Activated B cell treated with CpG ODN at 0.5 μM for 24 hours (primary cell): ENCODE measurements around the gene NAA40. TPM values are rescaled to one million over a fixed set of nuclear protein-coding genes. Genes with fewer than 3 reads are reported as not detected.

Source experiments
- ATAC-seq: fragments of 200-7000 bp; cut with Tn5 transposase; one replicate; pipeline ENCODE4 v1.10.0; 2021; ENCODE audit warnings: low read depth, mild to moderate bottlenecking, moderate library complexity
- CTCF ChIA-PET: fragments of 350-600 bp; sonication (Branson Sonifier 250); formaldehyde crosslinking; loops from one replicate; lab custom pipeline; 2021; ENCODE audit warnings: antibody characterized with exemption; lab: Charles Lee
- POLR2A ChIA-PET: fragments of 350-600 bp; sonication (Branson Sonifier 250); formaldehyde crosslinking; loops from one replicate; lab custom pipeline; 2021; ENCODE audit warnings: antibody characterized with exemption; lab: Charles Lee
- DNase-seq: peaks from one replicate; pipeline ENCODE4 v3.0.0; 2022
- H3K27ac Mint-ChIP-seq: one replicate; pipeline ENCODE4 v1.8.0; 2020; ENCODE audit warnings: mixed read lengths
- H3K27me3 Mint-ChIP-seq: one replicate; pipeline ENCODE4 v1.8.0; 2021; ENCODE audit warnings: mixed read lengths
- H3K36me3 Mint-ChIP-seq: one replicate; pipeline ENCODE4 v1.8.0; 2021; ENCODE audit warnings: low read depth, mixed read lengths
- H3K4me1 Mint-ChIP-seq: one replicate; pipeline ENCODE4 v1.8.0; 2021; ENCODE audit warnings: mixed read lengths
- H3K4me3 Mint-ChIP-seq: one replicate; pipeline ENCODE4 v1.8.0; 2020; ENCODE audit warnings: mild to moderate bottlenecking, mixed read lengths
- H3K9me3 Mint-ChIP-seq: one replicate; pipeline ENCODE4 v1.8.0; 2020; ENCODE audit warnings: mixed read lengths
- intact Hi-C: fragments of 100-400 bp; cut with micrococcal nuclease; formaldehyde crosslinking; loops from one replicate; pipeline ENCODE4 v1.15.1; 2024
- total RNA-seq: library from RNA; stranded (reverse); gene quantifications from 2 replicates; pipeline ENCODE4 v1.2.3, GENCODE V29; 2022
- TF ChIP-seq, protein P1 (sequence below): fragments of 200-600 bp; IDR thresholded peaks from one replicate; pipeline ENCODE4 v1.8.0; 2022; ENCODE audit warnings: antibody characterized with exemption, mild to moderate bottlenecking

NAA40 gene
- total RNA-seq, 1 donor from 2014 or later: 28.6 TPM

DNA sequence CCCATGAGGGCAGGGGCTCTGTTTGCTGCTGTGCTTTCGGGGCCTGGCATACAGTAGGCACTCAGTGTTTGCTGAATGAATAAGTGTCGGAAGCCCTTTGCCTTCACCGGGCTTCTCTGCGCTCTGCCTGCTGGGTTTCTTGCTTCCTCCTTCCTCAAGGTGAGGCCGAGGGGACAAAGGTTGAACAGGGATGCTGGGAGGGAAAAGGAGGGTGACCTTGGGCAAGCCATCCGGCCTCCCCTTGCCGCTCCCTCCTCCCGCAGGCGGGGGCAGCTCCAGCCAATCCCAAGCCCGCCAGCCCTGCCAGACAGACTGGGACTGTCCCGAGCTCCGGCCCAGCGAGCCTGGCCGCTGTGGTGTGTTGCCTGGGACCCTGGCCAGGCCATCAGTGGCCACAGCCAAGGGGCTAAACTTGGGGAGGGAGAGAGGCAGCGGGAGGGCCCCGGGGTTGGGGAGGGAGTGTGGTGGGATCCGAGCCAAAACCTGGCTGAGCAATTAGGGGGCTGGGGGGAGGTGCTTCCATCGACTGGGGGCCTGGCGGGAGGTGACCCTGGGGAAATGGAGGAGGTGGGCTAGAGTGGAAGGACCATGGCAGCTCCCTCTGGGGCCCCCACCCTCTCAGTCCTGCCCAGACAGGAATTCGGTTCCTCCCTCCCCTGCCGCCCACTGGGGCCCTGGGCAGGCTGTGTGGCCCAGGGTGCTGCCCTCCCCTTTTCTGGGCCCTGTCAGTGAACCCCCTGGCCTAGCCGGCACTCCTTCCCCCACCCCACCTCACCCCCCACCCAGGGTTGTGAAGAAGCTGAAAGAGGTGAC lies 18.5 kb upstream of the NAA40 start:
- Mint-ChIP-seq H3K4me3 (no peak overlapping the region), H3K27me3 (peaks cover 8% of the 10 kb centered on the region), H3K36me3 (no peaks in the 10 kb centered on the region), H3K4me1 (peaks cover 19% of the 10 kb centered on the region), H3K9me3 (no peaks in the 10 kb centered on the region), H3K27ac (no peak overlapping the region)
- CTCF ChIA-PET: interaction anchor here (1.3 to 3.9 kb wide), 4 partner anchors 9 to 91 kb away, joined by 3 to 32 read pairs (median 4); partner anchors contain the start of gene MARK2
- DNase-seq (no peak), ATAC-seq (no peak)
- TF ChIP-seq, protein P1, sequence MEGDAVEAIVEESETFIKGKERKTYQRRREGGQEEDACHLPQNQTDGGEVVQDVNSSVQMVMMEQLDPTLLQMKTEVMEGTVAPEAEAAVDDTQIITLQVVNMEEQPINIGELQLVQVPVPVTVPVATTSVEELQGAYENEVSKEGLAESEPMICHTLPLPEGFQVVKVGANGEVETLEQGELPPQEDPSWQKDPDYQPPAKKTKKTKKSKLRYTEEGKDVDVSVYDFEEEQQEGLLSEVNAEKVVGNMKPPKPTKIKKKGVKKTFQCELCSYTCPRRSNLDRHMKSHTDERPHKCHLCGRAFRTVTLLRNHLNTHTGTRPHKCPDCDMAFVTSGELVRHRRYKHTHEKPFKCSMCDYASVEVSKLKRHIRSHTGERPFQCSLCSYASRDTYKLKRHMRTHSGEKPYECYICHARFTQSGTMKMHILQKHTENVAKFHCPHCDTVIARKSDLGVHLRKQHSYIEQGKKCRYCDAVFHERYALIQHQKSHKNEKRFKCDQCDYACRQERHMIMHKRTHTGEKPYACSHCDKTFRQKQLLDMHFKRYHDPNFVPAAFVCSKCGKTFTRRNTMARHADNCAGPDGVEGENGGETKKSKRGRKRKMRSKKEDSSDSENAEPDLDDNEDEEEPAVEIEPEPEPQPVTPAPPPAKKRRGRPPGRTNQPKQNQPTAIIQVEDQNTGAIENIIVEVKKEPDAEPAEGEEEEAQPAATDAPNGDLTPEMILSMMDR: no peak
- intact Hi-C loops: no loop called here
- POLR2A ChIA-PET: interaction anchor here (0.6 to 1.0 kb wide), 4 partner anchors 14 to 38 kb away, joined by 3 to 5 read pairs (median 4); partner anchors contain the start of gene NAA40

DNA sequence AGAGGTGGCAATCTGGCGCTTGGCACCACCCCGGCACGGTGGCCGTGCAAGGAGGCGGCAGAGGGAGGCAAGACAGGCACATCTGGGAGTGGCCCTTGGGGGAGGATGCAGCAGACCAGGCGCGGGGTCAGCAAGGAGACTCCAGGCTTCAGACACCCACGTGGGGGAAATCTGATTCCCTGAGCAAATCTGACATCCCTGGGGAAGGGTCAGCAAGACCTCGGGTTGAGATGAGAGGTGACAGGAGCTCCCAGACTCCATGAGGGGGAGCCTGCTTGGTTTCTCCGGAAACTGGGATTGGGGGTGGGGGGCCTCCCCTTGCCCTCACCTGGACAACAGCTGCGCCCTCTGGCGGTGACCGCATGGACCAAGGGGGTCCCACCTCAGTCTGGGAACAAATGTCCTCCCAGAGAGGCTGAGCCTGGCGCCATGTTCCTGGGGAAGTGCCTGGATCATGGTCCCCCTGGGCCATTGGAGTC lies 17.8 kb upstream of the NAA40 start:
- Mint-ChIP-seq H3K9me3 (no peaks in the 10 kb centered on the region), H3K4me1 (peaks cover 19% of the 10 kb centered on the region), H3K36me3 (no peaks in the 10 kb centered on the region), H3K27me3 (peaks cover 8% of the 10 kb centered on the region), H3K4me3 (no peak overlapping the region), H3K27ac (no peak overlapping the region)
- POLR2A ChIA-PET: interaction anchor here (0.6 to 0.7 kb wide), 3 partner anchors 13 to 38 kb away, joined by 3 to 5 read pairs (median 3); no protein-coding TSS in a partner anchor
- CTCF ChIA-PET: interaction anchor here (0.9 to 3.9 kb wide), 6 partner anchors 10 to 153 kb away, joined by 3 to 32 read pairs (median 3); partner anchors contain the start of genes MARK2 and ZFTA
- intact Hi-C loops: loop anchor here (1.0 kb wide), 1 partner anchor 84 kb away; no protein-coding TSS in a partner anchor
- no peak for ATAC-seq
- DNase-seq: peak; percentile 49
- TF ChIP-seq, protein P1: no peak

DNA sequence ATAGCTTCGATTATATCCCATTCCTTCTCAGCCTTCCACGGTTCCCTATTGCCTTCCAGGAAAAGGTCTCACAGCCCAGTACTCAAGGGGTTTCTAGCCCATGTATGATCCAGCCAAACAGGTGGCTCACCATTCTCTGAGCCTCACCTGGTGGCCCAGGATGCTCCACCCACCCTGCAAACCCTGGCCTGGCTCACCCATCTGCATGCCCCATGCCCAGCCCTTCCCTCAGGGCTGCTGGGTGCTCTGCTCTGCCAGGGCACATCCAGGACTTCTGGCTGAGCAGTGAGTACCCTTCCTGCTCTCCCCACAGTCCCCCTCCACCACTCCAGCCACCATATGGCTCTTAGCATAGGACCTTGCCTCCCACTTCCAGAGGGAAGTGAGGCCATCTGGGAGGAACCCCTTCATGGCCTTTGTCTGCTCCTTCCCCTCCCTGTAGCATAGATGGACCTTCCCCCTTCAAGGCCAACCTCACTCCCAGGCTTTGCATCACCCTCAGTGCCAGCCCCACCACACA lies 16.1 kb upstream of the NAA40 start:
- H3K27me3 Mint-ChIP-seq: peaks cover 8% of the 10 kb centered on the region
- peaks cover 12% of the 10 kb centered on the region for H3K4me1 Mint-ChIP-seq

DNA sequence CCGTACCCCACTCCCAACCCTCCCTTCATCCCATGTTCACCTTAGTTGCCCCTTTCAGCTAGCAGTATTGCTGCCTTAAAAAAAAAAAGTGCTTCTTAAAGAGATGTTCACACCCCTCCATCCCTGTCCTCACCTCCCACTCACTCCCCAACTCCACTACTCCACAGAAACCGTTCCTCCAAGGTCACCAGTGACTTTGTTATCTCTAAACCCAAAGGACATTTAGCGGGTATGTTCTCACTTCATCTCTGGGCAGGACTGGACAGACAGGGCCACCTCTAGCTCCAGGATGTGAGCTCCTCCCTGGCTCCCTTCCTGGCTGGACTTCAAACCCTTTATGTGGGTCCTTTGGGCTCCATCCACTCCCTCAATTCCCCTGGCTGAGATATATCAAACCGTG lies 15.5 kb upstream of the NAA40 start:
- intact Hi-C loops: no loop called here
- peaks cover 12% of the 10 kb centered on the region for H3K4me1 Mint-ChIP-seq
- POLR2A ChIA-PET: no interaction called here

More for the DNA sequence above, 16.1 kb upstream of the NAA40 start:
- no peaks in the 10 kb centered on the region for H3K36me3 Mint-ChIP-seq
- ATAC-seq (no peak), DNase-seq (no peak)
- no peak overlapping the region for H3K27ac Mint-ChIP-seq
- intact Hi-C loops: no loop called here
- TF ChIP-seq, protein P1: no peak
- H3K9me3 Mint-ChIP-seq: no peaks in the 10 kb centered on the region
- ChIA-PET CTCF (interaction anchor here (1.0 to 3.9 kb wide), 2 partner anchors 16 to 86 kb away, joined by 3 to 32 read pairs; partner anchors contain the start of gene MARK2), POLR2A (no interaction called here)
- H3K4me3 Mint-ChIP-seq: no peak overlapping the region

More for the DNA sequence above, 15.5 kb upstream of the NAA40 start:
- TF ChIP-seq, protein P1: no peak
- Mint-ChIP-seq H3K9me3 (no peaks in the 10 kb centered on the region), H3K27me3 (peaks cover 8% of the 10 kb centered on the region), H3K4me3 (no peak overlapping the region), H3K36me3 (no peaks in the 10 kb centered on the region), H3K27ac (no peak overlapping the region)
- DNase-seq (no peak), ATAC-seq (no peak)
- CTCF ChIA-PET: no interaction called here
